ENCODE data around the gene SCNN1G. TPM values are rescaled to one million over a fixed set of nuclear protein-coding genes. Genes with fewer than 3 reads are reported as not detected.

Gene SCNN1G
- total and polyA plus RNA-seq, 3 experiments from 2014 or later, result not detected

DNA sequence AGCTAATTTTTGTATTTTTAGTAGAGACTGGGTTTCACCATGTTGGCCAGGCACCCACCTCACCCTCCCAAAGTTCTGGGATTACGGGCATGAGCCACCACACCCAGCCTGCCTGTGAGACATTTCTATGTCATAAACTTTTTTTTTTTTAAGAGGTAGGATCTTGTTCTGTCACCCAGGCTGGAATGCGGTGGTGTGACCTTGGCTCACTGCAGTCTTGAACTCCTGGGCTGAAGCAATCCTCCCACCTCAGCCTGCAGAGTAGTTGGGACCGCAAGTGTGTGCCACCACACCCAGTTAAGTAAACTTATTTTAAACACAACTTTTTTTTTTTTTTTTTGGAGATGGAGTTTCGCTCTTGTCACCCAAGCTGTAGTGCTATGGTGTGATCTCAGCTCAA is 47.2 kb downstream of the SCNN1G start:
- Mint-ChIP-seq H3K4me1 (no peaks in the 10 kb centered on the region), H3K36me3 (peaks cover 0 to 3% (median 0%) of the 10 kb centered on the region in 3 donors), H3K9me3 (peaks cover 0 to 2% (median 0%) of the 10 kb centered on the region in 5 donors), H3K27ac (no peak overlapping the region), H3K27me3 (peaks cover 10 to 27% of the 10 kb centered on the region in 2 donors), H3K4me3 (no peak overlapping the region)
- no peaks in the 10 kb centered on the region for H3K36me3 ChIP-seq (ENCODE audit: insufficient read depth, low read length)
- DNase-seq, result no peak
- no peaks in the 10 kb centered on the region for H3K27me3 ChIP-seq (ENCODE audit: insufficient read depth, low read length, poor library complexity, severe bottlenecking)
- H3K4me3 ChIP-seq (ENCODE audit: low read length), result no peak overlapping the region
- ChIA-PET POLR2A (no interaction called here), CTCF (no interaction called here)
- H3K27ac ChIP-seq (ENCODE audit: low read depth, low read length), result no peak overlapping the region
- no peaks in the 10 kb centered on the region for H3K4me1 ChIP-seq (ENCODE audit: insufficient read depth, low read length)
- H3K9me3 ChIP-seq (ENCODE audit: low read length), result no peaks in the 10 kb centered on the region

DNA sequence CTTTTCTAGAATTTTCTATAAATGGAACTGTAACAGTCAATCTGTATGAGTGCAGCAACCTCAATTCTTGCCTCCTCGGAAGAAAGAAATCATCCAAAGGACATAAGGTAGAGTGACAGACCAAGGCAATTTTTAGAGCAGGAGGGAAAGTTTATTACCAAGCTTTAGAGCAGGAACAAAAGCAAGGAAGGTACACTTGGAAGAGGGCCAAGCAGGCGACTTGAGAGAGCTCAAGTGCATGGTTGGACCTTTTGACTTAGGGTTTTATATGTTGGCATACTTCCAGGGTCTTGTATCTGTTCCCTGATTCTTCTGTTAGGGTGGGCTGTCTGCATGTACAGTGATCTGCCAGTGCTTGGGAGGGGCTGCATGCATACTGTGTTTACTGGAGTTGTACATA is 50.3 kb downstream of the SCNN1G start:
- Histone ChIP-seq H3K27ac (ENCODE audit: low read depth, low read length) (no peak overlapping the region), H3K4me3 (ENCODE audit: low read length) (no peak overlapping the region), H3K9me3 (ENCODE audit: low read length) (no peaks in the 10 kb centered on the region), H3K27me3 (ENCODE audit: insufficient read depth, low read length, poor library complexity, severe bottlenecking) (no peaks in the 10 kb centered on the region), H3K4me1 (ENCODE audit: insufficient read depth, low read length) (no peaks in the 10 kb centered on the region), H3K36me3 (ENCODE audit: insufficient read depth, low read length) (no peaks in the 10 kb centered on the region)
- Mint-ChIP-seq H3K9me3 (peaks cover 0 to 2% (median 0%) of the 10 kb centered on the region in 5 donors), H3K27ac (peak overlapping the region in 1 of 8 donors; percentile 34), H3K4me3 (no peak overlapping the region), H3K4me1 (no peaks in the 10 kb centered on the region), H3K27me3 (peaks cover 17 to 42% of the 10 kb centered on the region in 2 donors), H3K36me3 (no peaks in the 10 kb centered on the region)
- ChIA-PET CTCF (no interaction called here), POLR2A (interaction anchor here (0.5 kb wide), 1 partner anchor 46 kb away, joined by 3 read pairs; no protein-coding TSS in a partner anchor)
- no peak for DNase-seq

DNA sequence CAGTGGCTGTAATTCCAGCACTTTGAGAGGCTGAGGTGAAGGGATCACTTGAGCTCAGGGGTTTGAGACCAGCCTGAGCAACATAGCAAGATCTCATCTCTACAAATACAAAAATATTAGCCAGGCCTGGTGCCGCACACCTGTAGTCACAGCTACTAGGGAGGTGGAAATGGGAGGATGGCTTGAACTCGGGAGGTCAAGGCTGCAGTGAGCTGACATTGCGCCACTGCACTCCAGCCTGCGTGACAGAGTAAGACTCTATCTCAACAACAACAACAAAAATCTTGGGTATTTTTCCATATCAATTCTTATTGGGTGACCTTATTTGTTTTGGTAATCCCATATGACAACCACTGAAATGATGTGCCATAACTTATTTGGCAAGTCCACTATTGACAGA is 52.6 kb downstream of the SCNN1G start:
- Mint-ChIP-seq H3K4me1 (no peaks in the 10 kb centered on the region), H3K27ac (no peak overlapping the region), H3K9me3 (no peaks in the 10 kb centered on the region), H3K36me3 (no peaks in the 10 kb centered on the region), H3K4me3 (no peak overlapping the region), H3K27me3 (peaks cover 21 to 38% of the 10 kb centered on the region in 2 donors)
- no peak for DNase-seq
- no peaks in the 10 kb centered on the region for H3K36me3 ChIP-seq (ENCODE audit: insufficient read depth, low read length)
- ChIA-PET CTCF (no interaction called here), POLR2A (no interaction called here)
- H3K27ac ChIP-seq (ENCODE audit: low read depth, low read length), result no peak overlapping the region
- H3K9me3 ChIP-seq (ENCODE audit: low read length), result no peaks in the 10 kb centered on the region
- no peaks in the 10 kb centered on the region for H3K27me3 ChIP-seq (ENCODE audit: insufficient read depth, low read length, poor library complexity, severe bottlenecking)
- no peak overlapping the region for H3K4me3 ChIP-seq (ENCODE audit: low read length)
- no peaks in the 10 kb centered on the region for H3K4me1 ChIP-seq (ENCODE audit: insufficient read depth, low read length)

DNA sequence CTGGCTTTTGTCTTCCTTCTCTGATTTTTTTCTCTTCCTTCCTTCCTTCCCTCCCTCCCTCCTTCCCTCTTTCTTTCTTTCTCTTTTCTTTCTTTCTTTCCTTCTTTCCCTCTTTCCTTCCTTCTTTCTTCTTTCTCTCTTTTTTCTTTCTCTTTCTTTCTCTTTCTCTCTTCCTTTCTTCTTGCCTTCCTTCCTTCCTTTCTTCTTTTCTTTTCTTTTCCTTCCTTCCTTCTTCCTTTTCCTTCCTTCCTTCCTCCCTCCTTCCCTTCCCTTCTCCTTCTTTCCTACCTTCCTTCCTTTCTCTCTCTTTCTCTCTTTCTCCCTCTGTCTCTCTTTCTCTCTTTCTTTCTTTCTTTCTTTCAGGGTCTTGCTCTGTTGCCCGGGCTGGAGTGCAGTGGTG is 54.4 kb downstream of the SCNN1G start:
- peaks cover 16 to 35% of the 10 kb centered on the region in 2 donors for H3K27me3 Mint-ChIP-seq

DNA sequence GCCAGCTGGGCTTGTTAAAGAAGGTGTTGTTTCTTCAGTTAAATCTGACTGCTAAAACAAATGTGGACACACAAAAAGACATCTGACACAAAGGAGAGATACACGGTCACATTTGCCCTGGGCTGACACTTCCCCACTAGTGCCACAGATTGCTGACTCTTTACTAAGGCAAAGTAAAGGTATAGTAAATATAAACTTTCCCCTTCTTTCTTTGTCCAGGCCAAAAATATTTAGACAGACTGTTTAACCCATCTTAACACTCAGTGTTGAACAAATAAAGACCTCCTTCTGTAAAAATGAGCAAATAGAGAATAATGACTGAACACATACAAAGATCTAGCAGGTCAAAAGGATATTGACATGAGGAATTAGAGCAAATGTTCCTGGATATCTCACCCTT is 58.4 kb downstream of the SCNN1G start:
- no peaks in the 10 kb centered on the region for H3K36me3 Mint-ChIP-seq
- H3K27ac ChIP-seq (ENCODE audit: low read depth, low read length), result no peak overlapping the region
- H3K27ac Mint-ChIP-seq, result no peak overlapping the region
- H3K9me3 ChIP-seq (ENCODE audit: low read length), result no peaks in the 10 kb centered on the region
- H3K4me3 Mint-ChIP-seq, result no peak overlapping the region
- ChIA-PET CTCF (no interaction called here), POLR2A (no interaction called here)
- H3K36me3 ChIP-seq (ENCODE audit: insufficient read depth, low read length), result no peaks in the 10 kb centered on the region
- H3K9me3 Mint-ChIP-seq, result peaks cover 0 to 8% (median 3%) of the 10 kb centered on the region in 5 donors
- no peaks in the 10 kb centered on the region for H3K27me3 ChIP-seq (ENCODE audit: insufficient read depth, low read length, poor library complexity, severe bottlenecking)
- H3K4me1 ChIP-seq (ENCODE audit: insufficient read depth, low read length), result no peaks in the 10 kb centered on the region
- no peak overlapping the region for H3K4me3 ChIP-seq (ENCODE audit: low read length)
- no peaks in the 10 kb centered on the region for H3K4me1 Mint-ChIP-seq
- no peak for DNase-seq
- H3K27me3 Mint-ChIP-seq, result peaks cover 15% of the 10 kb centered on the region in 2 donors

More for the DNA sequence above, 54.4 kb downstream of the SCNN1G start:
- Histone ChIP-seq H3K27me3 (ENCODE audit: insufficient read depth, low read length, poor library complexity, severe bottlenecking) (no peaks in the 10 kb centered on the region), H3K9me3 (ENCODE audit: low read length) (no peaks in the 10 kb centered on the region), H3K27ac (ENCODE audit: low read depth, low read length) (no peak overlapping the region), H3K4me3 (ENCODE audit: low read length) (no peak overlapping the region), H3K36me3 (ENCODE audit: insufficient read depth, low read length) (no peaks in the 10 kb centered on the region), H3K4me1 (ENCODE audit: insufficient read depth, low read length) (no peaks in the 10 kb centered on the region)
- no peaks in the 10 kb centered on the region for H3K9me3 Mint-ChIP-seq
- ChIA-PET CTCF (no interaction called here), POLR2A (no interaction called here)
- H3K36me3 Mint-ChIP-seq, result no peaks in the 10 kb centered on the region
- H3K4me1 Mint-ChIP-seq, result no peaks in the 10 kb centered on the region
- no peak overlapping the region for H3K27ac Mint-ChIP-seq
- DNase-seq, result no peak
- H3K4me3 Mint-ChIP-seq, result no peak overlapping the region

DNA sequence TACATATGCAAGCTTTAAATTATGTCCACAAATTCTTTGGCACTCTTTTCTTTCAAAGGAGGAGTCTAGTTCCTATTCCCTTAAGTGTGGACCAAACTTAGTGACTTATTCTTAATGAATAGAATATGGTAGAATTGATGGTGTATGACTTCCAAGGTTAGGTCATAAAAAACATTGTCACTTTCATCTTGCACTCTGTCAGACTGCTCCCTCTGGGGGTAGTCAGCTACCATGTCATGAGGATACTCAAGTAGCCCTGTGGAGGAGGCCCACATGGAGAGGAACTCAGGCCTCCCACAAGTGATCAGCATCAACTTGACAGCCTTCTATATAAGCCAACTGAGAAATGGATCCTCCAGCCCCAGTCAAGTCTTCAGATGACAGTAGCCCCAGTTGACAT is 61.6 kb downstream of the SCNN1G start:
- no peaks in the 10 kb centered on the region for H3K36me3 ChIP-seq (ENCODE audit: insufficient read depth, low read length)
- POLR2A ChIA-PET, result no interaction called here
- Mint-ChIP-seq H3K27me3 (peaks cover 3 to 12% of the 10 kb centered on the region in 2 donors), H3K4me1 (no peaks in the 10 kb centered on the region), H3K27ac (peak overlapping the region in 1 of 8 donors; percentile 41), H3K9me3 (peaks cover 0 to 8% (median 5%) of the 10 kb centered on the region in 5 donors), H3K4me3 (no peak overlapping the region), H3K36me3 (no peaks in the 10 kb centered on the region)
- H3K9me3 ChIP-seq (ENCODE audit: low read length), result no peaks in the 10 kb centered on the region
- CTCF ChIA-PET, result no interaction called here
- H3K4me3 ChIP-seq (ENCODE audit: low read length), result no peak overlapping the region
- H3K4me1 ChIP-seq (ENCODE audit: insufficient read depth, low read length), result no peaks in the 10 kb centered on the region
- H3K27ac ChIP-seq (ENCODE audit: low read depth, low read length), result no peak overlapping the region
- H3K27me3 ChIP-seq (ENCODE audit: insufficient read depth, low read length, poor library complexity, severe bottlenecking), result no peaks in the 10 kb centered on the region
- no peak for DNase-seq

DNA sequence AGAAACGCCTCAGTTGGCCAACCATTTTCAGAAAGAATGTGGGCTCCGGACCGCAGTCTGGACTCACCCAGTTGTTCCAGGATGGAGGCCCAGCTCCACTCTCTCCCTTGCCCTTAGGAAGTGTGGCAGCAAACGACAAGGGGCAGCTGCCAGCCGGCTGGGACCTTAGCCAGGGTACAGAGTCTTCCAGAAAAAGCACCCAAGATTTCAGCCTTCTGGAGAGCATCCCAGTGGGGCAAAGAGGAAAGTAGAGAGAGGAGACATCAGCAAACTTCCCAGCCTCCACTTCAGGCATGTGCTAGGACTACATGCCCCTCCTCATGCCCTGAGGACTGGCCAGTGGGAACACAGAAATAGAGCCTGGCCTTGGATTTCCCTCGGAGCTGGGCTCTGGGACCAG is 62.7 kb downstream of the SCNN1G start:
- H3K9me3 ChIP-seq (ENCODE audit: low read length), result no peaks in the 10 kb centered on the region
- H3K4me1 ChIP-seq (ENCODE audit: insufficient read depth, low read length), result no peaks in the 10 kb centered on the region
- POLR2A ChIA-PET, result no interaction called here
- H3K4me1 Mint-ChIP-seq, result no peaks in the 10 kb centered on the region
- H3K27me3 Mint-ChIP-seq, result peaks cover 3 to 16% of the 10 kb centered on the region in 2 donors
- no peak overlapping the region for H3K4me3 ChIP-seq (ENCODE audit: low read length)
- no peak overlapping the region for H3K27ac Mint-ChIP-seq
- peaks cover 0 to 8% (median 5%) of the 10 kb centered on the region in 5 donors for H3K9me3 Mint-ChIP-seq
- no peak for DNase-seq
- no peaks in the 10 kb centered on the region for H3K36me3 ChIP-seq (ENCODE audit: insufficient read depth, low read length)
- H3K27ac ChIP-seq (ENCODE audit: low read depth, low read length), result no peak overlapping the region
- H3K27me3 ChIP-seq (ENCODE audit: insufficient read depth, low read length, poor library complexity, severe bottlenecking), result no peaks in the 10 kb centered on the region
- CTCF ChIA-PET, result no interaction called here
- H3K4me3 Mint-ChIP-seq, result no peak overlapping the region
- H3K36me3 Mint-ChIP-seq, result no peaks in the 10 kb centered on the region

DNA sequence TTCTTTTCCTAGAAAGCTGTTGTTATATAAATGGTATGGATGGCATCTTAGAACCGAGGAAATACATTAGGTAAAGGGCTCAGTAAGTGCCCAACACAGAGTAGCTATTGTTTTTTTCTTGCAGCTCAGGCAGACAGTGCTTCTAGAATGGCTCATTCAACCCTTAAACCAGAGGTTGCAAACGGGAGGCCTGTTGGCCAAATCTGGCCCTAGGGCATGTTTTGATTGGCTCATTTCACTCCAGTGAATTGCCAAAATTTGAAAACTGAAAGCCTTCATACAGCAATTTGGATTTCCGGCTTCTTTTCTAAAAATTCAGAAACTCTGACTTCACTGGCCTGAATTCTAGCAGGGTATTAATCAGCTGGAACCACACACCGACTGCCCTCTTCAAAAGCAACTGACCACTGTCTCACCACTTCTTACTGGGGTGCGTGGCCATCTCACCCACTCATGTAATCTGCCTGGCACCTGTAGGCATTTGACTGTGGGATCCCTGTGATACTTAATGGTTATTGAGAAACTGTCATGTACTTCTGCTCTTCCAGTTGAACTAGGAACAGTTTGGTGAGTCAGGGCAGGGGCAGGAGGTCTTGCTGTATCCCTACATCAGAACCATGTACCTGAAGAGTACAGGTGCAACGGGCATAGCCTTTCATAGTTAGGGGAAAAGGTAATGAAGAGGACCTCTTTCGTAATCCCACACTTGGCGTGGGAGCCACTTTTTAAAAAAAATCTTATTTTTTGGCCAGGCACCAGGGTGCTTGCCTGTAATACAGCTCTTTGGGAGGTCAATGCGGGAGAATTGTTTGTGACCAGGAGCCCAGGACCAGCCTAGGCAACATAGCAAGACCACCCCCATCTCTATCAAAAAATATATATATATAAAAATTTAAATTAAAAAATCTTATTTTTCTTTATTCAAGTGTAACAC is 66.0 kb downstream of the SCNN1G start:
- Histone ChIP-seq H3K4me3 (ENCODE audit: low read length) (no peak overlapping the region), H3K27me3 (ENCODE audit: insufficient read depth, low read length, poor library complexity, severe bottlenecking) (no peaks in the 10 kb centered on the region), H3K9me3 (ENCODE audit: low read length) (no peaks in the 10 kb centered on the region), H3K27ac (ENCODE audit: low read depth, low read length) (no peak overlapping the region), H3K4me1 (ENCODE audit: insufficient read depth, low read length) (no peaks in the 10 kb centered on the region), H3K36me3 (ENCODE audit: insufficient read depth, low read length) (no peaks in the 10 kb centered on the region)
- Mint-ChIP-seq H3K27ac (no peak overlapping the region), H3K4me1 (no peaks in the 10 kb centered on the region), H3K9me3 (peaks cover 2 to 9% (median 5%) of the 10 kb centered on the region in 5 donors), H3K36me3 (no peaks in the 10 kb centered on the region), H3K4me3 (no peak overlapping the region), H3K27me3 (peaks cover 3 to 21% of the 10 kb centered on the region in 2 donors)
- CTCF ChIA-PET, result no interaction called here
- POLR2A ChIA-PET, result no interaction called here
- no peak for DNase-seq
